Neutrophil (primary cell): Measurements from ENCODE around the gene NELL2.

Experiments
- H3K27ac ChIP-seq: fragments of 200-600 bp; sonication (generic); 2 replicates; pipeline ENCODE4 v1.5.1; 2016; ENCODE audit warnings: mild to moderate bottlenecking, moderate library complexity
- H3K27me3 ChIP-seq: fragments of 200-600 bp; sonication (generic); 2 replicates; pipeline ENCODE4 v1.6.0; 2016; ENCODE audit warnings: mild to moderate bottlenecking
- H3K36me3 ChIP-seq: fragments of 200-600 bp; sonication (generic); 2 replicates; pipeline ENCODE4 v1.5.1; 2017
- H3K4me1 ChIP-seq, 2 experiments: fragments of 200-600 bp in 1 of 2; sonication (generic) in 1 of 2; 1 replicate in 1 of 2; 2 replicates in 1 of 2; pipeline versions ENCODE4 v1.5.1 to v1.6.1; 2013 to 2016; ENCODE audit warnings: low read depth in 1 of 2, low read length in 1 of 2, mild to moderate bottlenecking in 1 of 2, moderate library complexity in 1 of 2; ENCODE audit not compliant: control insufficient read depth in 1 of 2, insufficient read depth in 1 of 2
- H3K4me3 ChIP-seq, 2 experiments: fragments of 200-600 bp in 1 of 2; sonication (generic) in 1 of 2; 1 replicate in 1 of 2; 2 replicates in 1 of 2; pipeline ENCODE4 v1.5.1; 2013 to 2016; ENCODE audit warnings: low read depth in 1 of 2, low read length in 1 of 2, mild to moderate bottlenecking in 1 of 2, moderate library complexity in 1 of 2
- H3K9me3 ChIP-seq: fragments of 200-600 bp; sonication (generic); 2 replicates; pipeline ENCODE4 v1.5.1; 2016
- TF ChIP-seq, protein P1 (sequence below): fragments of 200-600 bp; sonication (generic); IDR thresholded peaks from 2 replicates; pipeline ENCODE4 v1.5.1; 2016; ENCODE audit warnings: antibody characterized with exemption

NELL2 gene

DNA sequence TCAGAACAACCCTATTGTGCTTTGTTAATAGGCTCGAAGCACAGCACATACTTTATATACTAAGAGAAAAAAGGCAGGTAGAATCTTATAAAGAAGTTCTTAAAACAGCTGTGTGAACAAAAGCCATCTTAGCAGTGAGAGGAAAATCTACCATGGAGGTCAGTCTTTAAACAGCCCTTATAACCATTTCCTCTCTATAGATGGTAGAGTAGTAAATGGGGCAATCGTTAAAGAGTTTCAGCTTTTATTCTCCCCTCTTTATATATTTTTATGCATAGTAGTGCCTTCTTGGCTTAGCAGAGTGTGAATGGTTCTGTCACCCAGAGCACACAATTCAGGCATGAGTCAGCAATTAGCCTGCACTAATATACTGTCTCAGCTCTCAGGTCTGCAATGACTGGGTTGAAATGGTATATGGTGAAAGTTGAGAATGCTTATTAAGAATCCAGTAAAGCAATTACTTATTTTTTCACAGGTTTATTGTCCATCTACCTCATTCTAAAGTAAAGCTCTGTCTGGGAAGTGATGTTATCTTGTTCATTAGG, 305.0 kb downstream of the NELL2 start:
- Histone ChIP-seq H3K4me3 (no peak overlapping the region), H3K27me3 (no peaks in the 10 kb centered on the region), H3K27ac (no peak overlapping the region), H3K36me3 (no peaks in the 10 kb centered on the region), H3K9me3 (no peaks in the 10 kb centered on the region), H3K4me1 (no peaks in the 10 kb centered on the region)
- TF ChIP-seq, protein P1, sequence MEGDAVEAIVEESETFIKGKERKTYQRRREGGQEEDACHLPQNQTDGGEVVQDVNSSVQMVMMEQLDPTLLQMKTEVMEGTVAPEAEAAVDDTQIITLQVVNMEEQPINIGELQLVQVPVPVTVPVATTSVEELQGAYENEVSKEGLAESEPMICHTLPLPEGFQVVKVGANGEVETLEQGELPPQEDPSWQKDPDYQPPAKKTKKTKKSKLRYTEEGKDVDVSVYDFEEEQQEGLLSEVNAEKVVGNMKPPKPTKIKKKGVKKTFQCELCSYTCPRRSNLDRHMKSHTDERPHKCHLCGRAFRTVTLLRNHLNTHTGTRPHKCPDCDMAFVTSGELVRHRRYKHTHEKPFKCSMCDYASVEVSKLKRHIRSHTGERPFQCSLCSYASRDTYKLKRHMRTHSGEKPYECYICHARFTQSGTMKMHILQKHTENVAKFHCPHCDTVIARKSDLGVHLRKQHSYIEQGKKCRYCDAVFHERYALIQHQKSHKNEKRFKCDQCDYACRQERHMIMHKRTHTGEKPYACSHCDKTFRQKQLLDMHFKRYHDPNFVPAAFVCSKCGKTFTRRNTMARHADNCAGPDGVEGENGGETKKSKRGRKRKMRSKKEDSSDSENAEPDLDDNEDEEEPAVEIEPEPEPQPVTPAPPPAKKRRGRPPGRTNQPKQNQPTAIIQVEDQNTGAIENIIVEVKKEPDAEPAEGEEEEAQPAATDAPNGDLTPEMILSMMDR, result no peak

DNA sequence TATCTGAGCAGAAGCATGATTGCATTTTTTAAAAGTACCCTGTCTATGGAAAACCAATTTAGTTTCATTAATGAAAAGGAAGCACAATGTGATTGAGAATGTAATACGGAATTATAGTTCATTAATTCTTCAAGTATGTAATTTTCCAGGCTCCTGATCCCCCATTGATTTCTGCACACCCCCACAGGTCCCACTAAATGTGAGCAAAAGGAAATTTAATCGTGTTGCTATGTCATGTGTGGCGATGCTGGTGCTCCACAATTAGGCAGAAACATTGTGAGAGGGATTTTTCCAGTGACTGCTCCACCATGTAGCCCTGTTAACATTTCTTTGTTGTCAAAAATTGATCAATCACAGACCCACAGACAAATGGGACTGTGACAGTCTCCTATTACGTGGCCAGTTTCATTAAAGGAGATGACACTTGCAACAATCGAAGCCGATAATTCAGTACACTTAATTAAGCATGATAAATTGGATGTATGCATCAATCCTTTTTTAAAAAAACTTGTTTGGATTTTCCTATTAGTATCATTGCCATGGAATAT, 306.0 kb downstream of the NELL2 start:
- H3K36me3 ChIP-seq, result no peaks in the 10 kb centered on the region
- H3K4me1 ChIP-seq, result no peaks in the 10 kb centered on the region
- H3K9me3 ChIP-seq, result no peaks in the 10 kb centered on the region
- TF ChIP-seq, protein P1, result no peak
- no peak overlapping the region for H3K27ac ChIP-seq
- no peaks in the 10 kb centered on the region for H3K27me3 ChIP-seq
- no peak overlapping the region for H3K4me3 ChIP-seq

DNA sequence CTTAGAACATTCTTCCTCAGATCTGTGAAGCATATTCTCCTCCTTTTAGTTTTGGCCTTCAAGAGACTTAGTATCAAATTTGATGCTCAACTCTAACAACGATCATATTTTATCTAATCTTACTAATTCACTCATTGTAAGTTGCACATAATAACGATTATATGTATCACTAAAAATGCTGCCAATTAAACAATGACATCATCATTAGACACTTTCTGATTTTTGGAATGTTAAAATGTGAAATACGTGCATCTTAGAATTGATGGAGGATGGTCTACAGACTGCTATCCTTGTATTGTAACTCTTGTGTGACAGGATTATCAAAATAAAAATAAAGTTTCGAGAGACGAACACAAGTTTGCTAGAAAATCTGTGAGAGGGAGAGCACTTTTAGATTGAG, 311.0 kb downstream of the NELL2 start:
- H3K9me3 ChIP-seq, result no peaks in the 10 kb centered on the region
- TF ChIP-seq, protein P1, result no peak
- H3K4me1 ChIP-seq, result no peaks in the 10 kb centered on the region
- H3K4me3 ChIP-seq, result no peak overlapping the region
- H3K27ac ChIP-seq, result no peak overlapping the region
- H3K36me3 ChIP-seq, result no peaks in the 10 kb centered on the region
- H3K27me3 ChIP-seq, result no peaks in the 10 kb centered on the region

DNA sequence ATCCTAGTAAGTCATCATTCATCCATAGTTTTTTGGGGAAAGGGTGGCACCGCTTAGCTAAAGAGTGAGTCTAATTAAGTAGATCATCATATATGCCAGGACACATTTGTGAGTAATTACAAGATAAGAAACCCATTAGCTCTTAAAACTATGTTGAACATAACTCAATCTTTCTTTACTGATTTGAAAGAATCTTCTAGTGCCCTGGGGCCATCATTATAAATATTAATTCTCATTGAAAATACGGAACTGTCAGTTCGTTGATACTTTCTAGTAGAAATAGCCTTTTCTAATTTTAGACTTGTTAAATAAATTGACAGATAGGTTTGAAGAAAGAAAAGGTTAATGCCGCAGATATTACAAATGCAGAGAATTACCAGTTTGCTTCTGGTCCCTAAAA, 312.6 kb downstream of the NELL2 start:
- H3K27ac ChIP-seq, result no peak overlapping the region
- TF ChIP-seq, protein P1, result no peak
- H3K4me3 ChIP-seq, result no peak overlapping the region
- H3K36me3 ChIP-seq, result no peaks in the 10 kb centered on the region
- H3K27me3 ChIP-seq, result no peaks in the 10 kb centered on the region
- no peaks in the 10 kb centered on the region for H3K9me3 ChIP-seq
- H3K4me1 ChIP-seq, result no peaks in the 10 kb centered on the region

DNA sequence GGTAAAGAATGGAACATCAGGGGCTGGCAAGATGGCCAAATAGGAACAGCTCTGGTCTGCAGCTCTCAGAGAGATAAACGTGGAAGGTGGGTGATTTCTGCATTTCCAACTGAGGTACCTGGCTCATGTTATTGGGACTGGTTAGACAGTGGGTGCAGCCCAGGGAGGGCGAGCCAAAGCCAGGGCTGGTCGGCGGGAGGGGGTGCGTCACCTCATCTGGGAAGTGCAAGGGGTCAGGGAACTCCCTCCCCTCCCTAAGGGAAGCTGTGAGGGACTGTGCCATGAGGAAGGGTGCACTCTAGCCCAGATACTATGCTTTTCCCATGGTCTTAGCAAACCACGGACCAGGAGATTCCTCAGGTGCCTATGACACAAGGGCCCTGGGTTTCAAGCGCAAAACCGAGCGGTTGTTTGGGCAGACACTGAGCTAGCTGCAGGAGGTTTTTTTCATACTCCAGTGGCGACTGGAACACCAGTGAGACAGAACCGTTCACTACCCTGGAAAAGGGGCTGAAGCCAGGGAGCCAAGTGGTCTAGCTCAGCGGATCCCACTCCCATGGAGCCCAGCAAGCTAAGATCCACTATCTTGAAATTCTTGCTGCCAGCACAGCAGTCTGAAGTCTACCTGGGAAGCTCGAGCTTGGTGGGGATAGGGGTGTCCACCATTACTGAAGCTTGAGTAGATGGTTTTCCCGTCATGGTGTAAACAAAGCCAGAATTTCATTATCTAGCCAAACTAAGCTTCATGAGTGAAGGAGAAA, 317.6 kb downstream of the NELL2 start:
- no peaks in the 10 kb centered on the region for H3K27me3 ChIP-seq
- H3K4me1 ChIP-seq, result no peaks in the 10 kb centered on the region
- no peaks in the 10 kb centered on the region for H3K36me3 ChIP-seq
- TF ChIP-seq, protein P1, result no peak
- no peaks in the 10 kb centered on the region for H3K9me3 ChIP-seq
- H3K4me3 ChIP-seq, result no peak overlapping the region
- H3K27ac ChIP-seq, result no peak overlapping the region
